ENCODE results near the gene BRD4.
A peak's percentile ranks its signal among the peaks of the same experiment; 100 is the strongest.

Gene BRD4

GRCh38 chr19:15332311-15332996, at the start of gene BRD4:
TSS of gene BRD4 (minus strand) at chr19:15332539. CDS start at chr19:15273099, 59,440 bp downstream.
- Histone ChIP-seq H3K4me3 (ENCODE audit: low read length) (peak within 1 kb of the TSS; percentile 93), H3K27ac (ENCODE audit: low read depth, low read length) (peak within 1 kb of the TSS; percentile 91), H3K9ac (ENCODE audit: low read length) (peak within 1 kb of the TSS; percentile 84), H3K4me1 (ENCODE audit: control insufficient read depth, insufficient read depth, low read length) (peaks cover 17% of the 10 kb centered on the region), H3K27me3 (ENCODE audit: control insufficient read depth, insufficient read depth, low read length) (no peaks in the 10 kb centered on the region), H3K36me3 (ENCODE audit: control insufficient read depth, insufficient read depth, low read length) (no peaks in the 10 kb centered on the region)

- Histone ChIP-seq H3K27ac (ENCODE audit: low read depth, low read length) (no peak overlapping the region), H3K9ac (ENCODE audit: low read length) (no peak overlapping the region)
Observed at GRCh38 chr19:15381864-15382263, 49.5 kb upstream of the BRD4 start.

GRCh38 chr19:15381429-15381828, 49.1 kb upstream of the BRD4 start:
- H3K27ac ChIP-seq (ENCODE audit: low read depth, low read length), result no peak overlapping the region
- H3K4me1 ChIP-seq (ENCODE audit: control insufficient read depth, insufficient read depth, low read length), result peaks cover 11% of the 10 kb centered on the region
- H3K4me3 ChIP-seq (ENCODE audit: low read length), result no peak overlapping the region
- H3K9ac ChIP-seq (ENCODE audit: low read length), result no peak overlapping the region
- H3K36me3 ChIP-seq (ENCODE audit: control insufficient read depth, insufficient read depth, low read length), result peaks cover 4% of the 10 kb centered on the region
- H3K27me3 ChIP-seq (ENCODE audit: control insufficient read depth, insufficient read depth, low read length), result no peaks in the 10 kb centered on the region

More at GRCh38 chr19:15381864-15382263, 49.5 kb upstream of the BRD4 start:
- peaks cover 11% of the 10 kb centered on the region for H3K4me1 ChIP-seq (ENCODE audit: control insufficient read depth, insufficient read depth, low read length)
- no peaks in the 10 kb centered on the region for H3K27me3 ChIP-seq (ENCODE audit: control insufficient read depth, insufficient read depth, low read length)
- H3K36me3 ChIP-seq (ENCODE audit: control insufficient read depth, insufficient read depth, low read length), result peaks cover 6% of the 10 kb centered on the region
- no peak overlapping the region for H3K4me3 ChIP-seq (ENCODE audit: low read length)

- Histone ChIP-seq H3K4me1 (ENCODE audit: control insufficient read depth, insufficient read depth, low read length) (peaks cover 11% of the 10 kb centered on the region), H3K9ac (ENCODE audit: low read length) (peak overlapping the region; percentile 13), H3K4me3 (ENCODE audit: low read length) (peak overlapping the region; percentile 73), H3K27me3 (ENCODE audit: control insufficient read depth, insufficient read depth, low read length) (no peaks in the 10 kb centered on the region), H3K27ac (ENCODE audit: low read depth, low read length) (peak overlapping the region; percentile 78), H3K36me3 (ENCODE audit: control insufficient read depth, insufficient read depth, low read length) (peaks cover 2% of the 10 kb centered on the region)
Observed at GRCh38 chr19:15379999-15380647, 47.8 kb upstream of the BRD4 start.

- Histone ChIP-seq H3K36me3 (ENCODE audit: control insufficient read depth, insufficient read depth, low read length) (peaks cover 2% of the 10 kb centered on the region), H3K27me3 (ENCODE audit: control insufficient read depth, insufficient read depth, low read length) (no peaks in the 10 kb centered on the region), H3K27ac (ENCODE audit: low read depth, low read length) (peak within 1 kb of the TSS; percentile 99), H3K4me1 (ENCODE audit: control insufficient read depth, insufficient read depth, low read length) (peaks cover 11% of the 10 kb centered on the region), H3K9ac (ENCODE audit: low read length) (peak within 1 kb of the TSS; percentile 60), H3K4me3 (ENCODE audit: low read length) (peak within 1 kb of the TSS; percentile 92)
Observed at GRCh38 chr19:15379083-15379998, 47.0 kb upstream of the BRD4 start, which contains the start of gene AKAP8. TSS of gene AKAP8 (minus strand) at chr19:15379787. CDS start at chr19:15379731, 56 bp downstream.

- Histone ChIP-seq H3K27ac (ENCODE audit: low read depth, low read length) (peak overlapping the region; percentile 99), H3K36me3 (ENCODE audit: control insufficient read depth, insufficient read depth, low read length) (peaks cover 5% of the 10 kb centered on the region), H3K4me3 (ENCODE audit: low read length) (peak overlapping the region; percentile 92), H3K27me3 (ENCODE audit: control insufficient read depth, insufficient read depth, low read length) (no peaks in the 10 kb centered on the region), H3K4me1 (ENCODE audit: control insufficient read depth, insufficient read depth, low read length) (peaks cover 11% of the 10 kb centered on the region), H3K9ac (ENCODE audit: low read length) (peak overlapping the region; percentile 60)
Observed at GRCh38 chr19:15378534-15379082, 46.3 kb upstream of the BRD4 start.

- Histone ChIP-seq H3K27ac (ENCODE audit: low read depth, low read length) (no peak overlapping the region), H3K36me3 (ENCODE audit: control insufficient read depth, insufficient read depth, low read length) (peaks cover 24% of the 10 kb centered on the region), H3K4me3 (ENCODE audit: low read length) (no peak overlapping the region), H3K4me1 (ENCODE audit: control insufficient read depth, insufficient read depth, low read length) (peaks cover 11% of the 10 kb centered on the region), H3K27me3 (ENCODE audit: control insufficient read depth, insufficient read depth, low read length) (no peaks in the 10 kb centered on the region), H3K9ac (ENCODE audit: low read length) (no peak overlapping the region)
Observed at GRCh38 chr19:15374796-15375440, 42.6 kb upstream of the BRD4 start.

- Histone ChIP-seq H3K36me3 (ENCODE audit: control insufficient read depth, insufficient read depth, low read length) (peaks cover 28% of the 10 kb centered on the region), H3K4me3 (ENCODE audit: low read length) (no peak overlapping the region), H3K4me1 (ENCODE audit: control insufficient read depth, insufficient read depth, low read length) (peaks cover 11% of the 10 kb centered on the region), H3K27me3 (ENCODE audit: control insufficient read depth, insufficient read depth, low read length) (no peaks in the 10 kb centered on the region), H3K27ac (ENCODE audit: low read depth, low read length) (no peak overlapping the region), H3K9ac (ENCODE audit: low read length) (no peak overlapping the region)
Observed at GRCh38 chr19:15374105-15374651, 41.8 kb upstream of the BRD4 start.

GRCh38 chr19:15373644-15374043, 41.3 kb upstream of the BRD4 start:
- peaks cover 28% of the 10 kb centered on the region for H3K36me3 ChIP-seq (ENCODE audit: control insufficient read depth, insufficient read depth, low read length)
- H3K4me3 ChIP-seq (ENCODE audit: low read length), result no peak overlapping the region
- H3K4me1 ChIP-seq (ENCODE audit: control insufficient read depth, insufficient read depth, low read length), result peaks cover 11% of the 10 kb centered on the region
- no peak overlapping the region for H3K9ac ChIP-seq (ENCODE audit: low read length)
- no peak overlapping the region for H3K27ac ChIP-seq (ENCODE audit: low read depth, low read length)
- H3K27me3 ChIP-seq (ENCODE audit: control insufficient read depth, insufficient read depth, low read length), result no peaks in the 10 kb centered on the region

GRCh38 chr19:15372891-15373301, 40.6 kb upstream of the BRD4 start:
- H3K4me1 ChIP-seq (ENCODE audit: control insufficient read depth, insufficient read depth, low read length), result peaks cover 8% of the 10 kb centered on the region
- H3K27ac ChIP-seq (ENCODE audit: low read depth, low read length), result no peak overlapping the region
- H3K27me3 ChIP-seq (ENCODE audit: control insufficient read depth, insufficient read depth, low read length), result no peaks in the 10 kb centered on the region
- no peak overlapping the region for H3K4me3 ChIP-seq (ENCODE audit: low read length)
- H3K36me3 ChIP-seq (ENCODE audit: control insufficient read depth, insufficient read depth, low read length), result peaks cover 33% of the 10 kb centered on the region
- H3K9ac ChIP-seq (ENCODE audit: low read length), result no peak overlapping the region

GRCh38 chr19:15372470-15372869, 40.1 kb upstream of the BRD4 start:
- peaks cover 38% of the 10 kb centered on the region for H3K36me3 ChIP-seq (ENCODE audit: control insufficient read depth, insufficient read depth, low read length)
- H3K27ac ChIP-seq (ENCODE audit: low read depth, low read length), result no peak overlapping the region
- peaks cover 5% of the 10 kb centered on the region for H3K4me1 ChIP-seq (ENCODE audit: control insufficient read depth, insufficient read depth, low read length)
- H3K27me3 ChIP-seq (ENCODE audit: control insufficient read depth, insufficient read depth, low read length), result no peaks in the 10 kb centered on the region
- H3K4me3 ChIP-seq (ENCODE audit: low read length), result no peak overlapping the region
- H3K9ac ChIP-seq (ENCODE audit: low read length), result no peak overlapping the region
